ENCODE results near the gene AHI1. TPM values are rescaled to one million over a fixed set of nuclear protein-coding genes. Genes with fewer than 3 reads are reported as not detected.

The AHI1 gene
- total and polyA plus RNA-seq, 2 of the 13 experiments (the other 11 are each of a cell fraction or from before 2014, with no cell fraction given): 7.2 to 18.6 TPM

- TF ChIP-seq ZXDC (CRISPR knock-in tag; IDR thresholded peaks at IDR 0.05): no peak
Measured at GRCh38 chr6:135274561-135275293, 222.8 kb downstream of the AHI1 start (continued).

- FAIRE-seq: no peak
- in situ Hi-C loops (cut with HindIII; ENCODE audit: extremely low pct_ligation_motif_present, low pct_unique_long_range_greater_than_20kb) (no loop called here), intact Hi-C loops (cut with micrococcal nuclease; ENCODE audit: unreplicated experiment) (no loop called here)
- Histone ChIP-seq H3K79me2 (ENCODE audit: insufficient read depth, low read length) (no peaks in the 10 kb centered on the region), H3K4me2 (ENCODE audit: low read depth, low read length) (no peak overlapping the region), H3K36me3 (replicated peaks in 1 of 2; ENCODE audit: control insufficient read depth in 1 of 2, insufficient read depth in 2 of 2, low read length in 2 of 2) (no peaks in the 10 kb centered on the region), H2AFZ (ENCODE audit: low read length) (no peak overlapping the region), H3K27ac (ENCODE audit: extremely low read length, insufficient read depth, low read length) (no peak overlapping the region), H3K9ac (ENCODE audit: insufficient read depth, low read depth, low read length) (no peak overlapping the region), H3K27me3 (ENCODE audit: control insufficient read depth in 1 of 2, insufficient read depth in 2 of 2, low read length in 2 of 2) (no peaks in the 10 kb centered on the region), H3K9me3 (ENCODE audit: low read length) (no peaks in the 10 kb centered on the region), H3K4me1 (ENCODE audit: insufficient read depth, low read length) (peaks cover 31% of the 10 kb centered on the region), H4K20me1 (ENCODE audit: insufficient read depth, low read length) (no peaks in the 10 kb centered on the region), H3K4me3 (replicated peaks in 1 of 3; ENCODE audit: insufficient read depth in 1 of 3, low read depth in 2 of 3, low read length in 3 of 3) (no peak overlapping the region)
- ATAC-seq: no peak
- CTCF ChIA-PET (ENCODE audit: low intra/inter-chr PET ratio, low total read pairs): no interaction called here
- BruUV-seq (replicated peaks): no TSS peak
- no peak for DNase-seq (ENCODE audit: low spot score)
- 70% methylated on average over 6 of the region's 6 CpGs for WGBS (ENCODE audit: low lambda C conversion rate)
- POLR2A ChIA-PET: no interaction called here
- TF ChIP-seq KLF13 (CRISPR knock-in tag; IDR thresholded peaks at IDR 0.05) (no peak), ATF6 (CRISPR knock-in tag; conservative IDR thresholded peaks at IDR 0.05) (no peak), CEBPZ (IDR thresholded peaks at IDR 0.05; ENCODE audit: low read length) (no peak), MAX (IDR thresholded peaks at IDR 0.05) (no peak), UBTF (CRISPR knock-in tag; IDR thresholded peaks at IDR 0.05) (no peak), FOXP1 (IDR thresholded peaks at IDR 0.05) (no peak), FOXP1 (CRISPR knock-in tag; IDR thresholded peaks at IDR 0.05) (no peak)
Measured at GRCh38 chr6:135271626-135272025, 225.9 kb downstream of the AHI1 start.
